Adrenal gland (tissue), 5 donors: ENCODE measurements around the gene RASA4B.
"Not testable (repeated sequence)": the region's sequence is repeated elsewhere in the genome, so short reads cannot be mapped to it uniquely, and the experiment has no call there.

Experiments
- CTCF ChIP-seq, 6 experiments: fragments of 450-650 bp in 4 of 6; fragments of 200-600 bp in 2 of 6; sonication (generic) in 1 of 6; IDR thresholded peaks; 1 replicate in 5 of 6; 2 replicates in 1 of 6; pipeline versions ENCODE4 v1.5.1 to v1.8.0; 2016 to 2021; ENCODE audit warnings: antibody characterized with exemption in 6 of 6, mild to moderate bottlenecking in 2 of 6, moderate library complexity in 1 of 6
- POLR2A ChIP-seq, 2 donors: fragments of 450-650 bp; IDR thresholded peaks; one replicate each; pipeline ENCODE4 v1.6.1; 2017; ENCODE audit warnings: antibody characterized with exemption in 2 of 2, mild to moderate bottlenecking in 2 of 2, moderate library complexity in 1 of 2
- donor health status: DM: no; HTN: no; CAD: no.

GRCh38 chr7:102532127-102532526 is 14.6 kb upstream of the RASA4B start:
- not testable (repeated sequence) for TF ChIP-seq CTCF, POLR2A (IDR thresholded peaks at IDR 0.05)
